Upper lobe of left lung (tissue), 4 donors: Measurements from ENCODE around the gene IAPP.

Experiments used
- EP300 ChIP-seq, 4 donors: sonication (generic); formaldehyde crosslinking; IDR thresholded peaks; one replicate each; pipeline ENCODE4 v1.5.1; 2017; ENCODE audit warnings: antibody characterized with exemption in 4 of 4, control low read depth in 2 of 4
- TF ChIP-seq, protein P1 (sequence below), 6 experiments: fragments of 450-650 bp in 4 of 6; fragments of 200-600 bp in 2 of 6; sonication (generic) in 2 of 6; IDR thresholded peaks; one replicate each; pipeline ENCODE4 v1.5.1; 2016 to 2019; ENCODE audit warnings: antibody characterized with exemption in 6 of 6

DNA sequence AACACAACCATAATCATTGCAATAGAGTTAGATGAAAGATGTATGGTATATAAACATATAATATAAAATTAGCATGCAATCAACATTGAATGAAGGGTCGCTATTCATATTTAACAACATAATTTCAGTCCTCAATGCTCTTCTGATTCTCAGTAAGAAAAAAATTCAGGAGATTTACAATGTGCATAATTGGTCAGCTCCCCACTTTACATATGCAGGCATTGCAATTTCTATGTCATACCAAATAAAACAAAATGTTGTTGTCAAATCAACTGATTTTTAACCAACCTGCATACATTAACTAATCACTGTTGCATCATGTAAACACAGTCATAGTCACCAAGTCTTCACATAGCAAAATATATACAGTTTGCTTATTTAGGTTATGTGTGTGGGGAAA, 32.8 kb upstream of the IAPP start:
- TF ChIP-seq EP300 (IDR thresholded peaks at IDR 0.05): no peak
- TF ChIP-seq, protein P1, sequence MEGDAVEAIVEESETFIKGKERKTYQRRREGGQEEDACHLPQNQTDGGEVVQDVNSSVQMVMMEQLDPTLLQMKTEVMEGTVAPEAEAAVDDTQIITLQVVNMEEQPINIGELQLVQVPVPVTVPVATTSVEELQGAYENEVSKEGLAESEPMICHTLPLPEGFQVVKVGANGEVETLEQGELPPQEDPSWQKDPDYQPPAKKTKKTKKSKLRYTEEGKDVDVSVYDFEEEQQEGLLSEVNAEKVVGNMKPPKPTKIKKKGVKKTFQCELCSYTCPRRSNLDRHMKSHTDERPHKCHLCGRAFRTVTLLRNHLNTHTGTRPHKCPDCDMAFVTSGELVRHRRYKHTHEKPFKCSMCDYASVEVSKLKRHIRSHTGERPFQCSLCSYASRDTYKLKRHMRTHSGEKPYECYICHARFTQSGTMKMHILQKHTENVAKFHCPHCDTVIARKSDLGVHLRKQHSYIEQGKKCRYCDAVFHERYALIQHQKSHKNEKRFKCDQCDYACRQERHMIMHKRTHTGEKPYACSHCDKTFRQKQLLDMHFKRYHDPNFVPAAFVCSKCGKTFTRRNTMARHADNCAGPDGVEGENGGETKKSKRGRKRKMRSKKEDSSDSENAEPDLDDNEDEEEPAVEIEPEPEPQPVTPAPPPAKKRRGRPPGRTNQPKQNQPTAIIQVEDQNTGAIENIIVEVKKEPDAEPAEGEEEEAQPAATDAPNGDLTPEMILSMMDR (IDR thresholded peaks at IDR 0.05): no peak
